GM12878 (cell line): ENCODE results near the gene TMEM94. TPM values are rescaled to one million over a fixed set of nuclear protein-coding genes. Genes with fewer than 3 reads are reported as not detected.

Experiments
- ATAC-seq: fragments of 200-7000 bp; cut with Tn5 transposase; 3 replicates; pipeline ENCODE4 v1.9.1; 2020; ENCODE audit warnings: mild to moderate bottlenecking, moderate library complexity
- BruUV-seq: library from RNA; stranded (reverse); fragments of 400-500 nt; replicated peaks from 2 replicates; lab custom pipeline; 2021; lab: Mats Ljungman, UMichigan
- CTCF ChIA-PET: fragments of 300-600 bp; sonication (Branson Sonifier 250); formaldehyde crosslinking; extraction: SDS; loops from one replicate; lab custom pipeline; 2021; ENCODE audit warnings: inconsistent platforms; lab: Yijun Ruan, JAX
- POLR2A ChIA-PET: fragments of 350-600 bp; formaldehyde crosslinking; extraction: SDS; loops from one replicate; lab custom pipeline; 2021; ENCODE audit warnings: inconsistent platforms; lab: Charles Lee
- RAD21 ChIA-PET: fragments of 300-600 bp; sonication (Branson Sonifier 250); formaldehyde crosslinking; loops from one replicate; lab custom pipeline; 2023; ENCODE audit warnings: antibody characterized with exemption; ENCODE audit not compliant: unreplicated experiment; lab: Charles Lee
- SMC1A ChIA-PET: fragments of 300-600 bp; sonication (Branson Sonifier 250); formaldehyde crosslinking; loops from one replicate; lab custom pipeline; 2023; ENCODE audit not compliant: unreplicated experiment, uncharacterized antibody; lab: Charles Lee
- DNase-seq: peaks from one replicate; pipeline ENCODE4 v3.0.0-alpha.2; 2011; ENCODE audit warnings: low read depth, low spot score
- FAIRE-seq: peaks from 3 replicates; lab custom pipeline; 2011; peaks lifted over from hg19 to GRCh38; lab: Jason Lieb, UNC
- H2AFZ ChIP-seq: 2 replicates; pipeline ENCODE4 v1.6.0; 2011; ENCODE audit warnings: low read depth, low read length, control low read depth; ENCODE audit not compliant: control insufficient read depth
- H3K27ac ChIP-seq: 2 replicates; pipeline ENCODE4 v1.5.1; 2011; ENCODE audit warnings: control low read depth; ENCODE audit not compliant: control insufficient read depth, insufficient read depth
- H3K27me3 ChIP-seq, 2 experiments: replicated peaks in 1 of 2; 2 replicates each; pipeline versions ENCODE4 v1.6.0 to v1.6.1; 2011; ENCODE audit warnings: low read length in 1 of 2; ENCODE audit not compliant: control insufficient read depth in 2 of 2, insufficient read depth in 2 of 2
- H3K36me3 ChIP-seq, 2 experiments: 2 replicates each; pipeline ENCODE4 v1.5.1; 2011; ENCODE audit warnings: low read length in 1 of 2; ENCODE audit not compliant: control insufficient read depth in 2 of 2, insufficient read depth in 2 of 2
- H3K4me1 ChIP-seq: 2 replicates; pipeline ENCODE4 v1.6.1; 2011; ENCODE audit warnings: mild to moderate bottlenecking, low read length, moderate library complexity, mixed read lengths; ENCODE audit not compliant: control insufficient read depth, insufficient read depth
- H3K4me2 ChIP-seq: 2 replicates; pipeline ENCODE4 v1.6.0; 2011; ENCODE audit warnings: control low read depth; ENCODE audit not compliant: control insufficient read depth, insufficient read depth
- H3K4me3 ChIP-seq: fragments of 200-600 bp; sonication (generic); 2 replicates; pipeline ENCODE4 v1.5.1; 2016
- H3K79me2 ChIP-seq: 2 replicates; pipeline ENCODE4 v1.6.0; 2011; ENCODE audit warnings: low read length; ENCODE audit not compliant: control insufficient read depth, insufficient read depth
- H3K9ac ChIP-seq: 2 replicates; pipeline ENCODE4 v1.8.0; 2011; ENCODE audit warnings: low read length, control low read depth, mixed read lengths; ENCODE audit not compliant: control insufficient read depth, insufficient read depth
- H3K9me3 ChIP-seq: replicated peaks from 3 replicates; pipeline ENCODE4 v1.5.1; 2011; ENCODE audit warnings: mild to moderate bottlenecking, low read length; ENCODE audit not compliant: control insufficient read depth, insufficient read depth
- H4K20me1 ChIP-seq: 2 replicates; pipeline ENCODE4 v1.6.0; 2011; ENCODE audit not compliant: control insufficient read depth, insufficient read depth
- ASH2L ChIP-seq: fragments of 300-600, 200-600 bp; sonication (generic); IDR thresholded peaks from 2 replicates; pipeline ENCODE4 v1.6.1; 2017; ENCODE audit warnings: low read depth, mild to moderate bottlenecking, borderline replicate concordance
- EGR1 ChIP-seq, 2 experiments: IDR thresholded peaks; 1 replicate in 1 of 2; 2 replicates in 1 of 2; pipeline ENCODE4 v1.6.1; 2011 to 2012; ENCODE audit warnings: low read depth in 2 of 2, low read length in 2 of 2, borderline replicate concordance in 1 of 2, mild to moderate bottlenecking in 1 of 2, moderate library complexity in 1 of 2
- EP300 ChIP-seq, 2 experiments: fragments of 150-350 bp in 1 of 2; IDR thresholded peaks; 2 replicates each; pipeline ENCODE4 v1.6.1; 2011 to 2012; ENCODE audit warnings: low read depth in 2 of 2, low read length in 2 of 2, borderline replicate concordance in 1 of 2, improper control_type of control experiment in 1 of 2, inconsistent platforms in 1 of 2; ENCODE audit not compliant: control insufficient read depth in 1 of 2
- HDAC2 ChIP-seq: fragments of 200-600 bp; sonication (generic); IDR thresholded peaks from 2 replicates; pipeline ENCODE4 v1.6.1; 2017
- IRF4 ChIP-seq: IDR thresholded peaks from 2 replicates; pipeline ENCODE4 v1.6.1; 2011; ENCODE audit warnings: low read depth, low read length
- IRF5 ChIP-seq: fragments of 450-650 bp; IDR thresholded peaks from 2 replicates; pipeline ENCODE4 v1.6.1; 2017; ENCODE audit warnings: borderline replicate concordance
- KLF5 ChIP-seq: fragments of 450-650 bp; IDR thresholded peaks from 2 replicates; pipeline ENCODE4 v1.6.1; 2014; ENCODE audit warnings: mild to moderate bottlenecking; ENCODE audit not compliant: partially characterized antibody
- MEF2B ChIP-seq: fragments of 450-650 bp; IDR thresholded peaks from 2 replicates; pipeline ENCODE4 v1.6.1; 2018; ENCODE audit warnings: mild to moderate bottlenecking, moderate library complexity; ENCODE audit not compliant: partially characterized antibody, poor library complexity, severe bottlenecking
- NR2C1 ChIP-seq: fragments of 450-650 bp; IDR thresholded peaks from 2 replicates; pipeline ENCODE4 v1.6.1; 2017; ENCODE audit warnings: antibody characterized with exemption, mild to moderate bottlenecking, moderate library complexity
- NR2F1 ChIP-seq: fragments of 450-650 bp; conservative IDR thresholded peaks from 2 replicates; pipeline ENCODE4 v1.6.1; 2017; ENCODE audit warnings: mild to moderate bottlenecking
- PBX3 ChIP-seq: IDR thresholded peaks from 2 replicates; pipeline ENCODE4 v1.6.1; 2011; ENCODE audit warnings: mild to moderate bottlenecking, low read depth, low read length, moderate library complexity; ENCODE audit not compliant: insufficient replicate concordance
- SP1 ChIP-seq: IDR thresholded peaks from one replicate; pipeline ENCODE4 v1.6.1; 2011; ENCODE audit warnings: low read depth, low read length
- TCF12 ChIP-seq: IDR thresholded peaks from 2 replicates; pipeline ENCODE4 v1.6.1; 2011; ENCODE audit warnings: low read depth, mild to moderate bottlenecking, low read length
- WRNIP1 ChIP-seq: IDR thresholded peaks from 2 replicates; pipeline ENCODE4 v1.6.1; 2011; ENCODE audit warnings: low read depth, low read length, improper control_type of control experiment, borderline replicate concordance
- ZNF217 ChIP-seq: fragments of 450-650 bp; IDR thresholded peaks from 2 replicates; pipeline ENCODE4 v1.6.1; 2017; ENCODE audit warnings: antibody characterized with exemption, mild to moderate bottlenecking
- ZNF622 ChIP-seq: fragments of 450-650 bp; IDR thresholded peaks from 2 replicates; pipeline ENCODE4 v1.6.1; 2017; ENCODE audit warnings: mild to moderate bottlenecking, inconsistent platforms
- WGBS: methylation state at CpG from one replicate; pipeline ENCODE4 v1.1.6; 2016; ENCODE audit warnings: low lambda C conversion rate; ENCODE audit not compliant: insufficient replicate concordance, insufficient coverage; ENCODE audit errors: missing lambda C conversion rate; 5-methylcytosine and 5-hydroxymethylcytosine counted together
- in situ Hi-C: fragments of 300-500 bp; cut with MboI; formaldehyde crosslinking; loops from 9 replicates; pipeline ENCODE4 v1.14.3; 2018; ENCODE audit warnings: mixed read lengths
- intact Hi-C: fragments of 100-400 bp; cut with micrococcal nuclease; formaldehyde crosslinking; loops from one replicate; pipeline ENCODE4 v1.14.2; 2022; ENCODE audit not compliant: unreplicated experiment
- polyA plus RNA-seq, 11 experiments: library from polyadenylated mRNA; depleted of rRNA in 4 of 11; unstranded in 6 of 11; stranded (reverse) in 5 of 11; fragments of >200 nt; fragmentation: Nextera tagmentation in 4 of 11; fragmentation: Illumina TruSeq in 1 of 11; extraction: Ambion mirVana in 4 of 11; extraction: Trizol in 1 of 11; gene quantifications; 1 replicate in 1 of 11; 2 replicates in 10 of 11; pipeline versions ENCODE4 v1.2.1 to v1.2.3, GENCODE V29; 2011 to 2016; ENCODE audit warnings: inconsistent platforms in 2 of 11, missing spikeins in 2 of 11, low read depth in 1 of 11
- total RNA-seq, 4 experiments: library from RNA; depleted of rRNA in 3 of 4; stranded (reverse); fragments of >200 nt in 3 of 4; fragmentation: Illumina TruSeq in 1 of 4; extraction: Trizol in 1 of 4; gene quantifications; 2 replicates each; pipeline versions ENCODE4 v1.2.1 to v1.2.3, GENCODE V29; 2013 to 2021
- TF ChIP-seq, protein P1 (sequence below): fragments of 450-650 bp; IDR thresholded peaks from 2 replicates; pipeline ENCODE4 v1.6.1; 2016; ENCODE audit warnings: mild to moderate bottlenecking
- TF ChIP-seq, protein P2 (sequence below): fragments of 450-650 bp; IDR thresholded peaks from 2 replicates; pipeline ENCODE4 v1.6.1; 2018; ENCODE audit warnings: mild to moderate bottlenecking, low read depth, moderate library complexity; ENCODE audit not compliant: partially characterized antibody

The TMEM94 gene
- total and polyA plus RNA-seq, 10 of the 15 experiments (the other 5 are each of a cell fraction or from before 2014, with no cell fraction given), result 0.31 to 70.7 (median 24.4) TPM

GRCh38 chr17:75535119-75535537 is 78.7 kb downstream of the TMEM94 start (continued):
- no peak for TF ChIP-seq MEF2B
- peak in 1 of 2 experiments; percentile 13; a peak in 1 of 4 replicates for TF ChIP-seq EP300 (IDR thresholded peaks at IDR 0.05; ENCODE audit: borderline replicate concordance in 1 of 2, control insufficient read depth in 1 of 2, low read depth in 2 of 2, low read length in 2 of 2)
- TF ChIP-seq NR2F1, result peak; percentile 78
- TF ChIP-seq TCF12, result peak; percentile 48; the same call in 1 of the 2 replicates

DNA sequence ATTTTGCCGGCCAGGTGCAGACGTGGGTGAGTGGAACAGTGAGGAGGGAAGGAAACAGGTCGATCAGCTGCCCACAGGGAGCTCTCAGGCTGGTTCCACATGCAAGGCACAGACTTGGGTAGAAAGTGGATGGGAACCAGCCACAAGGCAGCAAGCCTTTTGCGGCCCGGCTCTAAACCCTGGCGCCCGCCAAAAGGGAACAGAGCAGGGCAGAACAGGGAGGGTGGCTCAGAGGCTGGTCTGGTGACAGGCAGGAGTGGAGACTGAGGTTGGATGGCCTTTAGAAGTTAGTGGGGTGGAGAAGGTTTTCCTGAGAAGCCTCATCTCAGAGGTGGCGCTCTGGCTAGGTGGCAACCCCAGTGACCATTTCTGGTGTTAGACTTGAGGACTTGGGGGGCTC is 79.4 kb downstream of the TMEM94 start:
- 73% methylated on average over 8 of the region's 8 CpGs for WGBS
- ChIA-PET CTCF (no interaction called here), RAD21 (no interaction called here), SMC1A (interaction anchor here (1.1 to 1.5 kb wide), 4 partner anchors 10 to 50 kb away, joined by 3 to 4 read pairs (median 3); no protein-coding TSS in a partner anchor), POLR2A (interaction anchor here (0.7 to 1.3 kb wide), 3 partner anchors 9 to 227 kb away, joined by 3 read pairs; no protein-coding TSS in a partner anchor)
- intact Hi-C loops (no loop called here), in situ Hi-C loops (no loop called here)
- Histone ChIP-seq H3K4me1 (peaks cover 11% of the 10 kb centered on the region), H3K27me3 (no peaks in the 10 kb centered on the region), H3K4me3 (no peak overlapping the region), H3K9ac (no peak overlapping the region), H2AFZ (no peak overlapping the region), H3K4me2 (peak overlapping the region; percentile 59; the same call in 1 of the 2 replicates), H4K20me1 (no peaks in the 10 kb centered on the region), H3K9me3 (no peaks in the 10 kb centered on the region), H3K36me3 (no peaks in the 10 kb centered on the region), H3K27ac (no peak overlapping the region), H3K79me2 (no peaks in the 10 kb centered on the region)
- FAIRE-seq (no peak), ATAC-seq (no peak), DNase-seq (no peak)
- BruUV-seq, result no TSS peak
- TF ChIP-seq HDAC2 (no peak), IRF5 (no peak), IRF4 (no peak), SP1 (no peak), KLF5 (no peak), ASH2L (no peak), EGR1 (IDR thresholded peaks at IDR 0.05; ENCODE audit: borderline replicate concordance in 1 of 2, low read depth in 2 of 2, low read length in 2 of 2) (no peak), PBX3 (no peak), ZNF217 (no peak), NR2C1 (no peak), WRNIP1 (no peak), ZNF622 (no peak)
- TF ChIP-seq, protein P1, sequence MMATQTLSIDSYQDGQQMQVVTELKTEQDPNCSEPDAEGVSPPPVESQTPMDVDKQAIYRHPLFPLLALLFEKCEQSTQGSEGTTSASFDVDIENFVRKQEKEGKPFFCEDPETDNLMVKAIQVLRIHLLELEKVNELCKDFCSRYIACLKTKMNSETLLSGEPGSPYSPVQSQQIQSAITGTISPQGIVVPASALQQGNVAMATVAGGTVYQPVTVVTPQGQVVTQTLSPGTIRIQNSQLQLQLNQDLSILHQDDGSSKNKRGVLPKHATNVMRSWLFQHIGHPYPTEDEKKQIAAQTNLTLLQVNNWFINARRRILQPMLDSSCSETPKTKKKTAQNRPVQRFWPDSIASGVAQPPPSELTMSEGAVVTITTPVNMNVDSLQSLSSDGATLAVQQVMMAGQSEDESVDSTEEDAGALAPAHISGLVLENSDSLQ, result no peak
- TF ChIP-seq, protein P2, sequence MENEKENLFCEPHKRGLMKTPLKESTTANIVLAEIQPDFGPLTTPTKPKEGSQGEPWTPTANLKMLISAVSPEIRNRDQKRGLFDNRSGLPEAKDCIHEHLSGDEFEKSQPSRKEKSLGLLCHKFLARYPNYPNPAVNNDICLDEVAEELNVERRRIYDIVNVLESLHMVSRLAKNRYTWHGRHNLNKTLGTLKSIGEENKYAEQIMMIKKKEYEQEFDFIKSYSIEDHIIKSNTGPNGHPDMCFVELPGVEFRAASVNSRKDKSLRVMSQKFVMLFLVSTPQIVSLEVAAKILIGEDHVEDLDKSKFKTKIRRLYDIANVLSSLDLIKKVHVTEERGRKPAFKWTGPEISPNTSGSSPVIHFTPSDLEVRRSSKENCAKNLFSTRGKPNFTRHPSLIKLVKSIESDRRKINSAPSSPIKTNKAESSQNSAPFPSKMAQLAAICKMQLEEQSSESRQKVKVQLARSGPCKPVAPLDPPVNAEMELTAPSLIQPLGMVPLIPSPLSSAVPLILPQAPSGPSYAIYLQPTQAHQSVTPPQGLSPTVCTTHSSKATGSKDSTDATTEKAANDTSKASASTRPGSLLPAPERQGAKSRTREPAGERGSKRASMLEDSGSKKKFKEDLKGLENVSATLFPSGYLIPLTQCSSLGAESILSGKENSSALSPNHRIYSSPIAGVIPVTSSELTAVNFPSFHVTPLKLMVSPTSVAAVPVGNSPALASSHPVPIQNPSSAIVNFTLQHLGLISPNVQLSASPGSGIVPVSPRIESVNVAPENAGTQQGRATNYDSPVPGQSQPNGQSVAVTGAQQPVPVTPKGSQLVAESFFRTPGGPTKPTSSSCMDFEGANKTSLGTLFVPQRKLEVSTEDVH, result no peak
